CD4-positive, alpha-beta memory T cell (primary cell): ENCODE measurements around the gene IQCK. TPM values are rescaled to one million over a fixed set of nuclear protein-coding genes. Genes with fewer than 3 reads are reported as not detected.

Experiments
- CTCF ChIA-PET: fragments of 350-600 bp; sonication (Branson Sonifier 250); formaldehyde crosslinking; loops from one replicate; lab custom pipeline; 2021; ENCODE audit warnings: inconsistent platforms; ENCODE audit not compliant: partially characterized antibody; lab: Charles Lee
- POLR2A ChIA-PET: fragments of 350-600 bp; sonication (Branson Sonifier 250); formaldehyde crosslinking; loops from one replicate; lab custom pipeline; 2021; ENCODE audit not compliant: partially characterized antibody; lab: Charles Lee
- DNase-seq, 5 donors: peaks; one replicate each; pipeline versions ENCODE4 v3.0.0 to v3.0.0-alpha.2; 2020 to 2022; ENCODE audit warnings: mixed read lengths in 1 of 5
- H3K27ac ChIP-seq: one replicate; pipeline ENCODE4 v1.7.0; 2013; ENCODE audit warnings: low read depth, low read length
- H3K27me3 ChIP-seq: 2 replicates; pipeline ENCODE4 v1.7.0; 2013; ENCODE audit warnings: mild to moderate bottlenecking, low read length, moderate library complexity; ENCODE audit not compliant: insufficient read depth
- H3K36me3 ChIP-seq: 2 replicates; pipeline ENCODE4 v1.7.0; 2013; ENCODE audit warnings: mild to moderate bottlenecking, low read length, moderate library complexity; ENCODE audit not compliant: insufficient read depth
- H3K4me1 ChIP-seq: 2 replicates; pipeline ENCODE4 v1.7.0; 2013; ENCODE audit warnings: mild to moderate bottlenecking, low read length, moderate library complexity; ENCODE audit not compliant: insufficient read depth
- H3K4me3 ChIP-seq, 2 donors: one replicate each; pipeline ENCODE4 v1.7.0; 2013; ENCODE audit warnings: low read length in 2 of 2, mild to moderate bottlenecking in 1 of 2
- H3K9me3 ChIP-seq, 2 donors: one replicate each; pipeline ENCODE4 v1.7.0; 2013; ENCODE audit warnings: low read length in 2 of 2, control low read depth in 1 of 2; ENCODE audit not compliant: control insufficient read depth in 1 of 2
- H3K27ac Mint-ChIP-seq, 7 donors: one replicate each; pipeline ENCODE4 v1.8.0; 2020 to 2021; ENCODE audit warnings: mixed read lengths in 7 of 7, mild to moderate bottlenecking in 6 of 7, inconsistent platforms in 3 of 7, moderate library complexity in 3 of 7
- H3K27me3 Mint-ChIP-seq, 2 donors: one replicate each; pipeline ENCODE4 v1.8.0; 2020 to 2021; ENCODE audit warnings: mixed read lengths in 2 of 2
- H3K36me3 Mint-ChIP-seq, 2 donors: one replicate each; pipeline ENCODE4 v1.8.0; 2020 to 2021; ENCODE audit warnings: mixed read lengths in 2 of 2, inconsistent platforms in 1 of 2, mild to moderate bottlenecking in 1 of 2
- H3K4me1 Mint-ChIP-seq, 4 donors: one replicate each; pipeline ENCODE4 v1.8.0; 2020 to 2021; ENCODE audit warnings: mixed read lengths in 4 of 4, mild to moderate bottlenecking in 1 of 4
- H3K4me3 Mint-ChIP-seq, 8 donors: one replicate each; pipeline ENCODE4 v1.8.0; 2020 to 2021; ENCODE audit warnings: mixed read lengths in 8 of 8, mild to moderate bottlenecking in 7 of 8, moderate library complexity in 6 of 8, inconsistent platforms in 3 of 8
- H3K9me3 Mint-ChIP-seq, 8 donors: one replicate each; pipeline ENCODE4 v1.8.0; 2020 to 2021; ENCODE audit warnings: mixed read lengths in 8 of 8, mild to moderate bottlenecking in 5 of 8, inconsistent platforms in 3 of 8, moderate library complexity in 1 of 8
- intact Hi-C: fragments of 100-400 bp; cut with micrococcal nuclease; formaldehyde crosslinking; loops from one replicate; pipeline ENCODE4 v1.15.1; 2023
- polyA plus RNA-seq, 2 donors: library from polyadenylated mRNA; unstranded; fragments of 300-500 nt; fragmentation: Illumina TruSeq; gene quantifications; one replicate each; pipeline ENCODE4 v1.2.3, GENCODE V29; 2021
- total RNA-seq, 2 experiments: library from RNA; stranded (reverse); gene quantifications; one replicate each; pipeline ENCODE4 v1.2.3, GENCODE V29; 2021

IQCK gene
- total and polyA plus RNA-seq, 4 experiments from 2014 or later: 1.3 to 4.1 (median 2.4) TPM

DNA sequence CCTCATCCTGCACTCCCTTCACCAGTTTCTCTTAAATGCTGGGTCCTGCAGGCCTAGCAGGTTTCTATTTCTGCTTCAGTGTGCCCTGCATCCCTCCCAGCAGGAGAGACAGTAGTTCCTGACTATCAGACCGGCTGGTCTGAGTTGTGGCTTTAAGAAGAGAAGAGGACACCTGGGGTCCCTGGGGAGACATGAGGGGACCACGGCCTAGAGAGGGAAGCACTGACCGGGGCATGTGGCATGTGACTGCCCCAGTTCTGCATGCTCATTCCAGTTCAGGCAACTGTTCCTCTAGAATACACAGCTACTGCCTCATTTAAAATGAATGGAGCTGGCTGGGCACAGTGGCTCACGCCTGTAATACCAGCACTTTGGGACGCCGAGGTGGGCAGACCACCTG lies 105.3 kb downstream of the IQCK start:
- no peaks in the 10 kb centered on the region for H3K27me3 Mint-ChIP-seq
- Histone ChIP-seq H3K4me1 (no peaks in the 10 kb centered on the region), H3K4me3 (no peak overlapping the region), H3K27ac (no peak overlapping the region), H3K9me3 (no peaks in the 10 kb centered on the region), H3K36me3 (no peaks in the 10 kb centered on the region), H3K27me3 (no peaks in the 10 kb centered on the region)
- H3K9me3 Mint-ChIP-seq: no peaks in the 10 kb centered on the region
- H3K4me3 Mint-ChIP-seq: no peak overlapping the region
- POLR2A ChIA-PET: no interaction called here
- intact Hi-C loops: no loop called here
- CTCF ChIA-PET: no interaction called here
- no peak overlapping the region for H3K27ac Mint-ChIP-seq
- DNase-seq: no peak
- H3K4me1 Mint-ChIP-seq: no peaks in the 10 kb centered on the region
- no peaks in the 10 kb centered on the region for H3K36me3 Mint-ChIP-seq

DNA sequence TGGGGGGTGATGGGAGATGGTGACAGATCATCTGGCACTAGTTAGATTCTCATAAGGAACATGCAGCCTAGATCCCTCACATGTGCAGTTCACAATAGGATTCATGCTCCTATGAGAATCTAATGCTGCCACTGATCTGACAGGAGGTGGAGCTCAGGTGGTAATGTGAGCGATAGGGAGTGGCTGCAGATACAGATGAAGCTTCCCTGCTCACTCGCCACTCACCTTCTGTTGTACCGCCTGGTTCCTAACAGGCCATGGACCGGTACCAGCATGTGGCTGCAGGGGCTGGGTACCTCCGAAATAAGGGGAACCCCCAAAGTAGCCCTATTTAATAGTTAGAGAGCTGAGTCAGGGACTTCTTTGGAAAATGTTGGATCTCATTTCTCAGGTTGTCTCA lies 106.1 kb downstream of the IQCK start:
- no peaks in the 10 kb centered on the region for H3K9me3 ChIP-seq
- no peak overlapping the region for H3K4me3 ChIP-seq
- H3K36me3 Mint-ChIP-seq: no peaks in the 10 kb centered on the region
- ChIA-PET CTCF (no interaction called here), POLR2A (no interaction called here)
- H3K36me3 ChIP-seq: no peaks in the 10 kb centered on the region
- no peak for DNase-seq
- H3K9me3 Mint-ChIP-seq: no peaks in the 10 kb centered on the region
- no peak overlapping the region for H3K27ac Mint-ChIP-seq
- H3K27me3 ChIP-seq: no peaks in the 10 kb centered on the region
- intact Hi-C loops: no loop called here
- H3K27me3 Mint-ChIP-seq: no peaks in the 10 kb centered on the region
- no peak overlapping the region for H3K27ac ChIP-seq
- H3K4me3 Mint-ChIP-seq: no peak overlapping the region
- H3K4me1 Mint-ChIP-seq: no peaks in the 10 kb centered on the region
- H3K4me1 ChIP-seq: no peaks in the 10 kb centered on the region

DNA sequence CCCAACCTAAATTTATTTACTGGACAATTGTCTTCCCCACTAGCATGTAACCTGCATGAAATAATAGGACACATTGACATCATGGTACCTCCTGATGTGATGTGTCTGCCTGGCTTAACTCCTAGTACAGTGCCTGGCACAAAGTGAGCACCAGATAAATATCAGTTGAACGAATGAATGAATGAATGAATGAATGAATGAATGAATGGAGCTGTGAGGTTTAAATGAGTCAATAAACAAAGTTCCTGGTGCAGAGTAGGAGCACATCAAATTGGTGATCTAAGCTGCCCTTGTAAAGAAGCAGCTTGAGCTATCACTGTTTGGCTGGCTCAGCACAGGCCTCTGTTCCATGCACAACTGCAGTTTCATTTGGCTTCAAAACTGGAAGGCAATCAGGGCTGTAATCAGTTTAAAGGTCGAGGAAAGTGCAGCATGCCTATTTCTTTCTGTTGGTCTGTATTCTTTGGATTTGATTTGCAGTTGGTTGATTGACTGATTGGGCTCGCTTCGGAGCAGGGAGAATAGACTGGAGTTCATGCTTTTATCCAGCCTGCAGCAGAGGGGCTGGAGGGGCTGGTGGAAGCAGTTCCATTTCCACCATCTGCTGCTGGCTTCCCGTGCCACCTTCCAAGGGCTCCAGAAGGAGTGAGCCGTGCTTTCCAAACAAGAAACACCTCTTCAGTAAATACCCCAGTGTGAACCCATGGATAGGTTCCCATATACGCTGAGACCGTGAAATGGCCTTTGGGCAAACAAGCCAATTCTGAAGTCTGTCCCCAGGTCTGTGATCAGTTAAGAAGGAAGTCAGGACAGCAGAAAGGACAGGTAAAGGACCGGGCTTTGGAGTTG lies 112.0 kb downstream of the IQCK start:
- Histone ChIP-seq H3K4me1 (no peaks in the 10 kb centered on the region), H3K36me3 (no peaks in the 10 kb centered on the region), H3K4me3 (no peak overlapping the region), H3K27ac (no peak overlapping the region), H3K9me3 (no peaks in the 10 kb centered on the region), H3K27me3 (no peaks in the 10 kb centered on the region)
- no peaks in the 10 kb centered on the region for H3K4me1 Mint-ChIP-seq
- DNase-seq: no peak
- no peaks in the 10 kb centered on the region for H3K27me3 Mint-ChIP-seq
- intact Hi-C loops: no loop called here
- CTCF ChIA-PET: no interaction called here
- H3K27ac Mint-ChIP-seq: no peak overlapping the region
- POLR2A ChIA-PET: no interaction called here
- no peaks in the 10 kb centered on the region for H3K9me3 Mint-ChIP-seq
- H3K4me3 Mint-ChIP-seq: no peak overlapping the region
- no peaks in the 10 kb centered on the region for H3K36me3 Mint-ChIP-seq

DNA sequence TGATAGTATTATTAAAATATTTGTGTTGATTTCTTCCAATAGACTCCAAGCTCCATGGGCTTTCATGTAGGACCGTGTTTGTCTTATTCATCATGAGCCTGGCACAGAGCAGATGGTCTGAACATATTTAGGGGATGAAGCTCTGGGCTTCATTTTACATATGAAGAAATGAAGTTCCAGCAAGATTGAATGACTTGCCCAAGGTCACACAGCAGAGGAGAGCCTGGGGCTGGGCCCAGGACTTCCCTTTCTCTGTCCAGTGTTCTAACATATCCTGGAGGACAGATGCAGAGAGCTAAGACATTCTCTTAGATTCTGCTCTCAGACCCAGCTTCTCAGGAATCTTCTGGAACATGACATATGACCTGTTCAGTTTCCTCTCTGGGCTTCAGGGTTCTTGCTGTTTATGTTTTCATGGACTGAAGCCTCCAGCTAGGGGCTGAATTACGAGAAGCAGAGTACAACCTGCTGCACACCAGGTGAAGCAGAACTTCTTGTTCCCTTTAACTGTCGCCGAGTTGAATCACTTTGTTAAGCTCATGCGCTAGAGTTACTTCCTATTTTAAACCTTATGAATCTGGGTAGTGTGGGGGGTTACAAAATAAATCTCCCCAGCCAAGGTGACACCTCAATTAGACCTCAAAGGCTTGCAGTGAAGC lies 113.0 kb downstream of the IQCK start:
- Histone ChIP-seq H3K4me3 (no peak overlapping the region), H3K4me1 (no peaks in the 10 kb centered on the region), H3K36me3 (no peaks in the 10 kb centered on the region), H3K27ac (no peak overlapping the region), H3K27me3 (no peaks in the 10 kb centered on the region), H3K9me3 (no peaks in the 10 kb centered on the region)
- H3K27ac Mint-ChIP-seq: no peak overlapping the region
- H3K36me3 Mint-ChIP-seq: no peaks in the 10 kb centered on the region
- H3K27me3 Mint-ChIP-seq: no peaks in the 10 kb centered on the region
- no peak for DNase-seq
- H3K4me1 Mint-ChIP-seq: no peaks in the 10 kb centered on the region
- H3K9me3 Mint-ChIP-seq: no peaks in the 10 kb centered on the region
- intact Hi-C loops: no loop called here
- ChIA-PET CTCF (no interaction called here), POLR2A (no interaction called here)
- H3K4me3 Mint-ChIP-seq: no peak overlapping the region

DNA sequence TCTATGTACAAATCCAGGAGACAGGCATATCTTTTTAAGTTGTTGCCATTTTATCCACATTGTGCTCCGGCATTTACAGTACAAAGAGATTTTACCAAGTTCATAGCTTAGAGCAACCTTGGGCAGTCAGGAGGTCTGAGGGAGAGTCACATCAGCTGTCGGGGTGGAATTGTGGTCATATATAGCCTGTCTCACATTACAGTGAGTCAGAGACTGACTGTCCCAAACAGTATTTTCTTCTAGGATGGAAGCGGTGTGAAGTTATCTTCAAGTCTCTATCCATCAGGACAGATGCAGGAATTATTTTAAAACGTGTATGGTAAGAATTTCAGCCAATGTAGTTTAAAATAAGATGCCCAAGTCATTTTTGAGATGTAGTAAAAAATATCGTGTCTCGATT lies 113.6 kb downstream of the IQCK start:
- POLR2A ChIA-PET: no interaction called here
- Mint-ChIP-seq H3K9me3 (no peaks in the 10 kb centered on the region), H3K27ac (peak overlapping the region in 1 of 7 donors; percentile 13)

DNA sequence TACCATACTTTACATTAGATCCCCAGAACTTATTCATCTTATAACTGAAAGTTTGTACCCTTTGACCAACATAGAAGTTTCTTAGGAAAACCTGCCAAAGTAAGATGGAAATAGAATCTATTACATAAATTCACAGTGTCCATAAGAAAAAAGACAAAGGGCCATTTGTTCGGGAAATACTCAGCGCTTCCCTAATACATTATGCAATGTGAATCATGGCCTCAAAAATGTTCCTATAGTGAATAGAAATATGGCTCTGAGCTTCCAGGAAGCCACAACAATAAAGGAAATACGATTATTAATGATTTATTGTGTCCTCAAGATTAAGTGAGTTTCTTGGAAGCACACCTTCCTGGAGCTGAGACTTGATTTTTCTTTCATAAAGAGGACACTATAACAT lies 115.1 kb downstream of the IQCK start:
- ChIA-PET CTCF (no interaction called here), POLR2A (no interaction called here)
- no peaks in the 10 kb centered on the region for H3K9me3 Mint-ChIP-seq
- no peaks in the 10 kb centered on the region for H3K27me3 Mint-ChIP-seq
- Histone ChIP-seq H3K4me3 (no peak overlapping the region), H3K4me1 (no peaks in the 10 kb centered on the region), H3K27me3 (no peaks in the 10 kb centered on the region), H3K9me3 (no peaks in the 10 kb centered on the region), H3K27ac (no peak overlapping the region), H3K36me3 (no peaks in the 10 kb centered on the region)
- H3K4me1 Mint-ChIP-seq: no peaks in the 10 kb centered on the region
- H3K4me3 Mint-ChIP-seq: no peak overlapping the region
- no peak for DNase-seq
- no peaks in the 10 kb centered on the region for H3K36me3 Mint-ChIP-seq
- intact Hi-C loops: no loop called here
- H3K27ac Mint-ChIP-seq: no peak overlapping the region

More for the DNA sequence above, 113.6 kb downstream of the IQCK start:
- Histone ChIP-seq H3K4me1 (no peaks in the 10 kb centered on the region), H3K9me3 (no peaks in the 10 kb centered on the region), H3K4me3 (no peak overlapping the region), H3K36me3 (no peaks in the 10 kb centered on the region), H3K27me3 (no peaks in the 10 kb centered on the region), H3K27ac (no peak overlapping the region)
- no peaks in the 10 kb centered on the region for H3K27me3 Mint-ChIP-seq
- H3K4me1 Mint-ChIP-seq: no peaks in the 10 kb centered on the region
- intact Hi-C loops: no loop called here
- DNase-seq: no peak
- CTCF ChIA-PET: interaction anchor here (0.7 kb wide), 1 partner anchor 79 kb away, joined by 3 read pairs; no protein-coding TSS in a partner anchor
- no peaks in the 10 kb centered on the region for H3K36me3 Mint-ChIP-seq
- H3K4me3 Mint-ChIP-seq: no peak overlapping the region

DNA sequence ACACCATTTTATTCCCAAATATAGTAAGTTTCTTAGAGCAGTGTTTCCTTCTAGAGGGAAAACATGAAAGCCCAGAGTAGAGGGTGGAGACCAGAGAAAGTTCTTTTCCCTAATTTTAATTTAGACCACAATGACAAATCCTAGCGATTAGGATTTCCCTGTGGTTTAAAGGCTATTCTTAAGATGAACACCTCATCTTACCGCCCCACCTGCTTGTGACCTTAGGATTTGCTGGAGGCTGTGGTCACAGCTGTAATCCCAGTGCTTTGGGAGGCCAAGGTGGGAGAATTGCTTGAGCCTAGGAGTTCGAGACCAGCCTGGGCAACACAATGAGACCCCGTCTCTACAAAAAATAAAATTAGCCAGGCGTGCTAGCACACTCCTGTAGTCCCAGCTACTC lies 115.5 kb downstream of the IQCK start:
- H3K4me1 Mint-ChIP-seq: no peaks in the 10 kb centered on the region
- no peak overlapping the region for H3K27ac Mint-ChIP-seq
- intact Hi-C loops: no loop called here
- ChIA-PET POLR2A (no interaction called here), CTCF (interaction anchor here (0.6 kb wide), 1 partner anchor 170 kb away, joined by 3 read pairs; no protein-coding TSS in a partner anchor)
- no peaks in the 10 kb centered on the region for H3K36me3 ChIP-seq
- no peak overlapping the region for H3K4me3 ChIP-seq
- no peaks in the 10 kb centered on the region for H3K9me3 ChIP-seq
- H3K27ac ChIP-seq: no peak overlapping the region
- H3K36me3 Mint-ChIP-seq: no peaks in the 10 kb centered on the region
- no peaks in the 10 kb centered on the region for H3K27me3 ChIP-seq
- no peaks in the 10 kb centered on the region for H3K27me3 Mint-ChIP-seq
- no peaks in the 10 kb centered on the region for H3K4me1 ChIP-seq
- no peak overlapping the region for H3K4me3 Mint-ChIP-seq
- no peak for DNase-seq
- no peaks in the 10 kb centered on the region for H3K9me3 Mint-ChIP-seq
